GM21390 (cell line): ENCODE measurements around the gene SCN1A.
"Not testable (repeated sequence)": the region's sequence is repeated elsewhere in the genome, so short reads cannot be mapped to it uniquely, and the experiment has no call there.

Source experiments
- ATAC-seq: cut with Tn5 transposase; IDR thresholded peaks from one replicate; pipeline ENCODE4 v1.9.1; 2021; ENCODE audit not compliant: unreplicated experiment

SCN1A gene

DNA sequence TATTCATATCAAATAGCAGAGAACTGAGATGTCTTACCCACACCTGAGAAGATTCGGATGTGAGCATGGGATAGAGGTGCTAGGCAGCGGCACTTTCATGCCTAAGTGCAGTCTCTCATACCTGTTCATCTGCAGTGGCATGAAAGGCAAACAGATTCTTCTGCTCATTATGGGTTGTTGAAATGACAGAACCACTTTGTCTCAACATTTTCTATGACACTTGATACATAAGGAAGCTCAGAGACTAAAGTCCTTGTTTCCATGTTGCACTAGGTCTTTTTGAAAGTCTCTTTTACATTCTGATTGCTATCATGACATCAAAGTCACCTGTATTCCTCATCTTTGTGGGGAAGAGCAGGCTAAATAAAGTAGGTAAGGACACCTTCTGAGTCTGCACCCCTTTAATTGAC lies 8.0 kb upstream of the SCN1A start:
- no peak for ATAC-seq

- ATAC-seq, result no peak
Observed at GRCh38 chr2:166135152-166135848, 7.5 kb upstream of the SCN1A start.

DNA sequence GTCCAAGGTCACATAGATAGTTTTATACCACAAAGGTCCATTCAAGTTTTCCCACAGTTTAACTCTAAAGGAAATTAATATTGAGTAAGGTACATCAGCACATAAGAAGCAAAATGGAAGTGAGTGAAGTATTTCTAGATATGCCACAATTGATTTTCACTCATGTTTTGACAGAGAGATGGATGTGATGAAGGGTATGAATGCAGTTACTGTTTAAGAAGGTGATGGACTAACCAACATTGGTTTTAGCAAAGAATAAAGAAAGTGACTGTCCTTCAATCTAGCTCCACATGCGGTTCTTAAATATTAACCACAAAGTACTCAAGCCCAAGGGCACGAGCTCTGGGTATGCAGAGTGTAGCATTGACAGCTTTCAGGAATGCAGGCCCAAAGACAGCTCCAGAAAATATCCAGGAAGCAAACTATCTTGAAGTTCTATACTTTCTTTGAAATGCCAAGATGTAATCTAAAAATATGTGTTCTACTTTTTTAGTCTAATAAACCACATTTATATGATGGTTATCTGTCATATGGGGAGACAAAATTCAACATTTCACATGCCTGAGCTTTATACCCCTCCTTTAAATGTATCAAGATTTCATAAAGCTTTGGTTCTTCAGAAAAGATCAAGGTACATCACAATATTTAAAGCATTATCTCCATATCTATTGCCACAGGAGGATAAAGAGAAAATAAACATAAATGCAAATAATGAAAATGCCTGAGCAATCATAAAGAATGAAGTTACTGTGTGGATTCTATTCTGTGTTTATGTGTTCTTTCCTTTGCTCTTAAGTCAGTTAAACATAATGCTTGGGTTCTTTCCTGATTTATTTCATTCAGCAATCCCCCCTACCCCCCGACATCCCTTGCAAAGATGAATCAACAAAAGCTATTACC lies 6.7 kb upstream of the SCN1A start:
- no peak for ATAC-seq

DNA sequence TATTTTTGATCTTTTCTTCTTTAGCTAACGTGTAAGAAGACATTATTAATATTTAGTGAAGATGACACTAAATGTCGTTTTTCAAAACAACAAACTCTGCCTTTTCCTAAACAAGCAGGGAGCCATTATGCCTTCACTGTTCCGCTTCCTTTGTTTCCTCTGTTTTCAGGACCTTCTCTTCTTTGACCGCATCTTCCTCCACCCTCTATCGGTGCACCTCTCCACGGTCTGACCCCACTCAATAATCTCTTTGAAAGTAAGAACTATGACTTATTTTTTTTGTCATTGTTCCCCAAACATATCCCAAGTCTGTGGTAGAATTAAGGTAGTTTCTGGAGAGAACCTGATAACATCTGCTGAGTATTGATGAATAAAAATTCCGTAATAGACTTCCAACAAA lies 5.8 kb upstream of the SCN1A start:
- no peak for ATAC-seq

DNA sequence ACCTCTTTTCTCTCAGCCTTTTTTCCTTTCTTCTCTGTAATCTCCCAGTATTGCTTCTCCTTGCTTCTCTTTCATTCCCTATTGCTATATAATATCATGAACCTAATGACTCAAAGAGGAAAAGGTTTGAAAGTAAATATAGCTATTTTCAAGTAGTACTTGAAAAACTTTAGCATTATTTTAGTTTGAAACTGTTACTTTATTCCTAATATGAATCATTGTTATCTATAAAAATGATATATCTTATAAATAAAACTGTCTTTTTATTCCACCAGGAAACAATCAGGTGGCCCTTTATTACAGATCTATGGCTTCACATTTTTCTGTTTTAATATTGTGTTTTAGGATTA lies 311 bp upstream of the SCN1A start:
- no peak for ATAC-seq

DNA sequence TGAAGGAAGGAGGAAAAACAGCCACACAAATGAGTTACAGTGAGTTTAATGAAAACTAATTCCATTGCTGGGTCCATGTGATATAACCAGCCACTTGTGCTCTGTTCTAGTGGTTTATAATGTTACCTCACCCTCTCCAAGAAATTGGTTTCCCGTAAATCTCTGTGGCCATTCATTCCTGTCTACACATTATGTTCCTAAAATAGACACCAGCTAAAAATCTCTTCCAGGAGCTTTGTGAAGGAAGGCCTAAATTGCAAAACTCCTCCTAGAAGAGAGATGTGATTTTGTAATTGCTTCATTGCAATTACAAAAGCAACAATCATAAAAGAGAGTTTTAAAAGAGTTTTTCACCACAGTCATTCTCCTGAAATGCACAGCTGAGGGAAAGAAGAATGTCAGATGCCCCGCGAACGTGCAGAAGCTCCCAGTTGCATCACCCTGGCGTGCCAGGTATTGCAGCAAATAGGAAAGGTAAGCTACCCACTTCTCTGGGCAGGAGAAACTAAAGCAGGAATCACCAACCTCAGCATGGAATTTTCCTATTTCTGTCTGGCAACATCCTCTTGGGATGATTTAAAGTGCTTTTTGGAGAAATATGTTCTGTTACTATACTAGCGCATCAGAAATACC lies 1.7 kb downstream of the SCN1A start:
- ATAC-seq, result no peak

DNA sequence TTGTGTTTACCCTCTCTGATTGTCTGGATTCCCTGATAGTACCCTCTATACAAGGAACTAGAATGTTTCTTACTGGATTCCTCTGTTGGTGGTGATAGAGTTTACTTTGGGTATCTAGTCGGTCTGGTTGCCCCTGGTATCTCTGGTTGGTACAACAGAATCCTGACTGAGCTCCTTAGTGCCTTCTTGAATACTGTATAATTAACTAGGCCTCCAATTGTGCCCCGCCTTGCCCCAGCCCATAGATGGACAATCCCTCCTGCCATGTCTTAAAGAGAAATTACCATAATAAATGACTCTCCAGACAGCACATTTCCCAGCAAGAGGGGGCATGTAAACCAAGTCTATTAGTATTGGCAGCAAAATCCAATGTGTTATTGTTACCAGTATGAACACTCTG lies 2.3 kb downstream of the SCN1A start:
- ATAC-seq, result no peak

DNA sequence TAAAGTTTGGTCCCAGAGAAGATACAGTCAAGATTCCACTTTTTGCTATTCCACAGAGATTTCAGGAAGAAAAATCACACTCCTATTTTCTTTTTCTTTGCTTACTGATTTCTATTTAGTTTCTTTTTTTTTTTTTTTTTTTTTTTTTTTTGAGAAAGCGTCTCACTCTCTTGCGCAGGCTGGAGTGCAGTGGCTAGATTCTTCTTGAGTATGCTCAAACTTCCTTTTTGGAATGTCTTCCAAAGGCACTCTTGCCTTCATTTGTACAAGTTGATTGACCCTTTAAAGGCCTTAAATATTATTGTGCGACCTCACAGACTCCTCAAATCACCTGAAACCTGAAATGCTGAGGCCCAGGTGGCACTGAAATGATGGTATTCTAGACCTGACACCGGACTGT lies 9.6 kb downstream of the SCN1A start:
- no peak for ATAC-seq

DNA sequence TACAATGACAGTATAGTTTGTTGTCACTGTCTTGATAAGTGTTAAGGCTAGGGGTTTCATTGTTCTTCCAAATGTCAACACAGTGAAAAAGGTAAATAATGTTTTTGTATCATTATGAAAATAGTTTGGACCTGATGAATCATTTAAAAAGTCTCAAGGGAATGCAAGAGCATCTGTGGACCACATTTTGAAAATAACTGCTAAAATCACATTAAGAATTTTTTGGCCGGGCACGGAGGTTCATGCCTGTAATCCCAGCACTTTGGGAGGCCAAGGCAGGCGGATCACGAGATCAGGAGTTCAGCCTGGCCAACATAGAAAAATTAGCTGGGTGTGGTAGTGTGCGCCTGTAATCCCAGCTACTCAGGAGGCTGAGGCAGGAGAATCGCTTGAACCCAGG lies 10.3 kb downstream of the SCN1A start:
- ATAC-seq, result no peak

- no peak for ATAC-seq
Observed at GRCh38 chr2:166115589-166115988, 12.2 kb downstream of the SCN1A start.

GRCh38 chr2:166112193-166112605 lies 15.6 kb downstream of the SCN1A start:
- no peak for ATAC-seq

GRCh38 chr2:166106431-166107015 lies 21.3 kb downstream of the SCN1A start:
- ATAC-seq, result no peak

DNA sequence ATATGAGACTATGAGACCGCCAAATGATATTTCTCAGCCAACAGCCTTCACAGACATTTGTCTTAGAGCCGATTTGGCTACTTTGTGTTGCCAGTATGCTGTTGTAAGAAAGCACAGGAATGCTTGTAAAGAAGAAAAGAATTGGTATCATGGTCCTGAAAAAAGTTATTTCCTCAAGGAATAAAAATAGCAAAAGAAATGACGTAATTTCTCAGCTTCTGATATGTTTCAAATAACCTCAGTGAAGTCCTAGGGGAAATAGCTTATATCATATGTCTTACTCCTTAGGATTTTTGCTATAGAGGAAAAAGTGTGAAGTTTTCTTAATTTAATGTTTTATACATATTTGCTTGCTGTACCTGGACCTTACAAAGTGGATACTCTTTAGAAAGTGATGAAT lies 23.0 kb downstream of the SCN1A start:
- ATAC-seq, result no peak

- ATAC-seq, result no peak
Observed at GRCh38 chr2:166104084-166104483, 23.7 kb downstream of the SCN1A start.

DNA sequence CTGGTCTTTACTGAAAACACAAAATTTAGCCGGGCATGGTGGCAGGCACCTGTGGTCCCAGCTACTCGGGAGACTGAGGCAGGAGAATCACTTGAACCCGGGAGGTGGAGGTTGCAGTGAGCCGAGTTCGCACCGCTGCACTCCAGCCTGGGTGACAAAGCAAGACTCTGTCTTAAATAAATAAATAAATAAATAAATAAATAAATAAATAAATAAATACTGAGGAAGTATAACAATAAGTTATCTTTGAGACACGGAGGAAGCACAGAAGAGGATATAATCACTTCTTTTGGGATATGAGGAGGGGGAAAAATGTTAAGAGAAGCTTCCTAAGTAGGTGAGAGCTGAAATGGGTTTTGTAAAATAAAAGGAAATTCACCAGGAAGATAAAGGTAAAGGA lies 24.5 kb downstream of the SCN1A start:
- ATAC-seq, result not testable (repeated sequence)

- no peak for ATAC-seq
Observed at GRCh38 chr2:166094325-166094724, 33.5 kb downstream of the SCN1A start.

GRCh38 chr2:166092889-166093288 lies 34.9 kb downstream of the SCN1A start:
- ATAC-seq, result no peak

DNA sequence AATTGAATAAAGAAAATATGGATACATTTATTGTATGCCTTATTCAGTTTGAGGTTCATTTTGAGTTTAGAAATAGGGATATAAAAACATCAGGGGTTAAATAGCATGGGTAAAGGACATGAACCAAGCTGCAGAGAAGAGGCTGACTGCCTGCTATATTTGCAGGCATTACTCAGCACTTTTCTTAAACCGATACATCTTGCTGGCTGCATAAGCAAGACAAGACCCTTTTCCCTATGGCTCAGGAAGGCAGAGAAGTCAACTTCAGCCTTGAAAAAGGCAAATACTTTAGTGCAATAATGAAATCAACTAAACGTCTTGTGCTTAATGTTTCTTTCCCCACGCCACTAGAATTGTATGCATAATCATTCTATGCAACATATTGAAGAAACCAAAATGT lies 36.4 kb downstream of the SCN1A start:
- no peak for ATAC-seq

DNA sequence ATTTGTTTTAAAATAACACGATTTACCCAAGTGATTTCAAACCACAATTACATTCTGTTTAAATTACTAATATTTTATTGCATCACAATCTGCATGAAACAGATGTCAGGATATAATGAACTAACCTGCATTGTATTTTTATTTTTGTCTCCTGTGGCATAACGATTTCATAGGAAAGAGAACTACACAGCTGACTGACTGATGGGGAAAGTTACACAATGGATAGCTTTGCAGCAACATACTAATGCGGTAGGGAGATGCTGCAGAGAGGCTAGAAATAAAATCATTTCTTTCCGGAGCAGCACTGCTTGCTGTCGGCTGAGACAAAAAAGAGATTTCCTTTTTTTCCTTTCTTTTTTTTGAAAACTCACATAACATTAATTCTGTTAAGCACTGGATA lies 36.9 kb downstream of the SCN1A start:
- no peak for ATAC-seq

DNA sequence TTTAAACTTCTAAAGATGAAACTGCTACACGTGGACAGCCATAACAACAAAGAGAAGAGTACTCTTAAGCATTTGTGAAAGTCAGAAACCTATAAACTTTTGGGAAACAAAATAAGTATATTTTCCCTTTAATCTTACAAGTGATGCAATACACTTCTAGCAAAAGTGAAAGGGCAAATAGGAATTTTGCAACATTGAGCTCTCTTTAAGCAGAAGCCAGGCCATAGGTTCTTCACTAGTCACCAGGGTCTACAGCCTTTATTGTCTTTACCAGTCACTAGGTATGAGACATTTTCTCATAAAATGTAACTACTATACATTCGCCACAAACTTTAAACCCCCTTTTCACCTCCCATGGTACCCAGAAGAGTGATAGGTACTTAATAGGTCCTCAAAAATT lies 37.5 kb downstream of the SCN1A start:
- ATAC-seq, result no peak

- no peak for ATAC-seq
Observed at GRCh38 chr2:166088634-166089033, 39.2 kb downstream of the SCN1A start.

GRCh38 chr2:166084301-166084700 lies 43.5 kb downstream of the SCN1A start:
- ATAC-seq, result no peak
